Measurements from ENCODE around the gene AIP.
A peak's percentile ranks its signal among the peaks of the same experiment; 100 is the strongest.
"Not testable (repeated sequence)": the region's sequence is repeated elsewhere in the genome, so short reads cannot be mapped to it uniquely, and the experiment has no call there.

The AIP gene

DNA sequence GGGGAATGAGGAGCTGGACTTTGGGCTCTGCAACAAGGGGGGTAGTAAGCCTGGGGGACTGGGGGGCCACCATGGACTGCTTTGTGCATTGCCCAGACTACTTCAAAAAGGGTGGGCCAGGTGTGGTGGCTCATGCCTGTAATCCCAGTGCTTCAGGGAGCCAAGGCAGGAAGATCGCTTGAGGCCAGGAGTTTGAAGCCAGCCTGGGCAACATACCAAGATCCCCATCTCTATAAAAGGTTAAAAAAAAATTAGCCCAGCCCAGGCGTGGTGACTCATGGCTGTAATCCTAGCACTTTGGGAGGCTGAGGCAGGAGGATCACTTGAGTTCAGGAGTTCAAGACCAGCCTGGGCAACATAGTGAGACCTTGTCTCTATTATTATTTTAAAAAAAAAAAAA, 17.3 kb upstream of the AIP start:
- not testable (repeated sequence) for H3K36me3 ChIP-seq (ENCODE audit: control insufficient read depth, insufficient read depth, low read length); H3K4me1 ChIP-seq (ENCODE audit: control insufficient read depth, insufficient read depth, low read length); H3K27me3 ChIP-seq (ENCODE audit: control insufficient read depth, insufficient read depth, low read length); H3K9ac ChIP-seq (ENCODE audit: low read depth, low read length); H3K9me3 ChIP-seq (ENCODE audit: control insufficient read depth, insufficient read depth, low read length)
- peak overlapping the region; percentile 85 for H3K4me3 ChIP-seq (ENCODE audit: low read depth, low read length)

DNA sequence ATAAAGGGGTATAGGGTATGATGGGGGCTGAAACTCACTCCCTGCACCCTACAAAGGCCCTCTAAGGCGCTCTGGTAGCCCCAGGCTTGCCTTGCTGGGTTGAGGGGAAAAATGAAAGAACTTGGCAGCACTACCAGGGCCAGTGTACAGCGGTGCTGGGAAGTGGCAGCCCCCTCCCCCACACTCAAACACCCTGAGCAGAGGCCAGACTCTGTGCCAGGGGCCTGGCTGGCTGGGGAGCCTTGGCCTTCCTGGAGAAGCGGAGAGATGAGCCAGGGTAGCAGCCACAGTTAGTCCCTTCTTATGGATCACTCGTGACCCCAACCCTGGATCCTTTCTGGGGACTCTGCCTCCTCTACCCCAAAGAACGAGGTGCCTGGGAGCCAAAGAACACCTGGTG, 16.5 kb upstream of the AIP start:
- Histone ChIP-seq H3K27me3 (ENCODE audit: control insufficient read depth, insufficient read depth, low read length) (no peaks in the 10 kb centered on the region), H3K4me1 (ENCODE audit: control insufficient read depth, insufficient read depth, low read length) (no peaks in the 10 kb centered on the region), H3K4me3 (ENCODE audit: low read depth, low read length) (no peak overlapping the region), H3K36me3 (ENCODE audit: control insufficient read depth, insufficient read depth, low read length) (no peaks in the 10 kb centered on the region), H3K9ac (ENCODE audit: low read depth, low read length) (no peak overlapping the region), H3K9me3 (ENCODE audit: control insufficient read depth, insufficient read depth, low read length) (no peaks in the 10 kb centered on the region)

DNA sequence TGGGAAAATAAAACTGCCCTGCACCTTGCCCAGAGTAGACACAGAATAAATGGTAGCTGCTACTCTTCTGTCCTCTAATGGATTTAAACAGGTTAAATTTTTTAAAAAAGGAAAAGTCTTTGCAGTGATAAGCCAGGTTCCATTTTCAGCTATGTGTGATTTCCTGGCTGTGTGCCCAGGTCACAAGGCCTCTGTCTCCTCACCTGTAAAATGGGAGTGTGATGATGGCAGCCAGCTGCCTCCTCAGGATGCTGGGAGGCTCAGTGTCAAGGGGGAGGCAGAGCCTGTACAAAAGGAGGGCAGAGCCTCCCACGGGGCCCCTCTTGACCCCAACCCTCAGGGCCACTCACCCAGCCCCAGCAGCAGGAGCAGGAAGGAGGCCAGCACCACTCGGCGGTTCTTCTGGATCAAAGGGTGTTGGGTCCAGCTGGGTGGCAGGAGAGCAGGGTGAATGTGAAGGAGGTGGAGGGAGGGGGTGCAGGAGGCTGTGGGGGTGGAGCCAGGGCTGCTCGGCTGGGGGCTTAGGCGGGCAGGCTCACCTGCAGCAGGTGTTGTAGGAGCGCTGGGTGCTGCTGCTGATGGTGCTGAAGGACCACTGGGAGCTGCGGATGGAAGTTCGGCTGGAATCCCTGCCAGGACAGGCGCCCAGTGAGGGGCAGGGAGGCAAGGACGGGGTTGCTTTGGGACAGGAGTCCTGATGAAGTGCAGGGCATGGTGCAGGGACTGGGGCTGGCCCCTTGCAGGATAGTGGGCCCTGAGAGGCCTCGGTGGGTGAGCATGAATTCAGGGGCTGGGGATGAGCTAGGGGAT, 15.7 kb upstream of the AIP start:
- no peak overlapping the region for H3K4me3 ChIP-seq (ENCODE audit: low read depth, low read length)
- no peaks in the 10 kb centered on the region for H3K27me3 ChIP-seq (ENCODE audit: control insufficient read depth, insufficient read depth, low read length)
- H3K9me3 ChIP-seq (ENCODE audit: control insufficient read depth, insufficient read depth, low read length): no peaks in the 10 kb centered on the region
- no peaks in the 10 kb centered on the region for H3K36me3 ChIP-seq (ENCODE audit: control insufficient read depth, insufficient read depth, low read length)
- H3K4me1 ChIP-seq (ENCODE audit: control insufficient read depth, insufficient read depth, low read length): no peaks in the 10 kb centered on the region
- no peak overlapping the region for H3K9ac ChIP-seq (ENCODE audit: low read depth, low read length)

DNA sequence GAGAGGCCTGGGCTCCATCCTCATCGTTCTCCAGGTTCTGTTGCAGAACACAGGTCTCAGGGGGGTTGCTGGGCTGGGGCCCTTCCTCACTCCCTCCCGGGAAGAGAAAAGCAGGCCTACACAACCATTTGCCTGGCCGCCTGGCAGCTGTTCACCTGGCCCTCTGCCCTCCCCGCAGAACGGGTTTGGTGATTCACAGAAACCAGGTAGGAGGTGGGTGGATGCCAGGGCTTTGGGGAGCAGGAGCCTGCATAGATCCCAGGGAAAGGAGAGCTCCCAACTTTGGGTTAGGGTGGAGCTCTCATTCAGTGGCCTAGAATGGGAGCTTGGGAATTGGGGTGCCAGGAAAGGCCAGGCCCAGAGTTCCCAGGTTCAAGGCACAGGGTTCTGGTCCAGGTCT, 14.8 kb upstream of the AIP start:
- no peaks in the 10 kb centered on the region for H3K36me3 ChIP-seq (ENCODE audit: control insufficient read depth, insufficient read depth, low read length)
- H3K4me1 ChIP-seq (ENCODE audit: control insufficient read depth, insufficient read depth, low read length): no peaks in the 10 kb centered on the region
- no peak overlapping the region for H3K9ac ChIP-seq (ENCODE audit: low read depth, low read length)
- H3K27me3 ChIP-seq (ENCODE audit: control insufficient read depth, insufficient read depth, low read length): no peaks in the 10 kb centered on the region
- H3K4me3 ChIP-seq (ENCODE audit: low read depth, low read length): peak overlapping the region; percentile 67
- no peaks in the 10 kb centered on the region for H3K9me3 ChIP-seq (ENCODE audit: control insufficient read depth, insufficient read depth, low read length)

DNA sequence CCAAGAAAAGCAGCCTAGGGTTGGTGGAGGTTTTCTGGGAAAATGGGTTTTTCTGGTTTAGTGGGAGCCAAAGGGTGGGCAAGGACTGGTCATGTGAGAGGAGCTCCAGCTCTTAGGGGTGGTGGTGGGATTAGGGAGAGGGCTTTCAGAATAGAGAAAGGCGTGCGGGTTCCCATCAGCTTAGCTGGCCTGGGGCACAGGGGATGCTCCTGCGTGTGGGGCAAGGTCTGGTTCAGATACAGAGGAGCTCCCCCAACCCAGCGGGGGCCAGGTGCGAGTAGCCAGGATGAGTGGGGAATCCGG, 14.4 kb upstream of the AIP start:
- H3K4me3 ChIP-seq (ENCODE audit: low read depth, low read length): peak overlapping the region; percentile 67
- H3K9me3 ChIP-seq (ENCODE audit: control insufficient read depth, insufficient read depth, low read length): no peaks in the 10 kb centered on the region
- no peaks in the 10 kb centered on the region for H3K4me1 ChIP-seq (ENCODE audit: control insufficient read depth, insufficient read depth, low read length)
- no peaks in the 10 kb centered on the region for H3K27me3 ChIP-seq (ENCODE audit: control insufficient read depth, insufficient read depth, low read length)
- no peak overlapping the region for H3K9ac ChIP-seq (ENCODE audit: low read depth, low read length)
- H3K36me3 ChIP-seq (ENCODE audit: control insufficient read depth, insufficient read depth, low read length): no peaks in the 10 kb centered on the region

DNA sequence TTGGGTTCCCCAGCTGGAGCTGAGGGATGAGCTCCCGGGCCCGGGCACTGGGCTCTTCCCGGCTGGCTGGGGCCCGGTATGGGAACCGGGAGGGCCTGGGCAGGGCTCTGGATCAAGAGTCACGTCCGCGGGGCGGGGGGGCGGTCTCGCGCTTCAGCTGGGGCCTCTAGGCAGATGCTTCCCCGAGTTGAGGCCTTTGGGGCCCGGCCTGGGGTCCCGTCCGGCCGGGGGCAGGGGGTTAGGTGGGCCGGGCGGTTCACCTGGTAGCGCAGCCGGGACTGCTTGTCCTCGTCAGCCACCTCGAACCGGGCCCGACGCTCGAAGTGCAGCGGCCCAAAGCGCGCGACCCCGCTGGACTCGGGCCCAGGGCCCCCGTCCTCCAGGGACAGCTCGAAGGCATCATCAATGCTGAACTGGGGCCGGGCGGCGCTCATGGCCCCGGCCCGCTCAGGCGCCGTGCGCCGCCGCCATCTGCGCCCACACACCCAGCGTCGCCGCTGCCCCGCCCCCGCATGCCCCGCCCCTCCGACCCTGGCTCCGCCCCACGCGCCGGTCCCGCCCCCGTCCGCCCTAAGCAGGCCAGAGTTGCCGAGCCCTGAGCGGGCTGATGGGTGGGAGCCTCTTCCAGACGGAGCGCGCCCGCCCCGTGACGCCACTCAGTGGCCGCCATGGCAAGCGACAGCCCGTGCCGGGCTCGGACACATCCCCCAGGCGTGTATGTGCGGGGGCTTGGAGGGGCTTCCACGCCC, 13.9 kb upstream of the AIP start, which contains the start of gene TMEM134:
Gene TMEM134 (minus strand): TSS at position 493 of the 749 bp plus-strand sequence. CDS start 59 bp downstream, at position 434.
- Histone ChIP-seq H3K36me3 (ENCODE audit: control insufficient read depth, insufficient read depth, low read length) (no peaks in the 10 kb centered on the region), H3K9ac (ENCODE audit: low read depth, low read length) (peak within 1 kb of the TSS; percentile 51)

DNA sequence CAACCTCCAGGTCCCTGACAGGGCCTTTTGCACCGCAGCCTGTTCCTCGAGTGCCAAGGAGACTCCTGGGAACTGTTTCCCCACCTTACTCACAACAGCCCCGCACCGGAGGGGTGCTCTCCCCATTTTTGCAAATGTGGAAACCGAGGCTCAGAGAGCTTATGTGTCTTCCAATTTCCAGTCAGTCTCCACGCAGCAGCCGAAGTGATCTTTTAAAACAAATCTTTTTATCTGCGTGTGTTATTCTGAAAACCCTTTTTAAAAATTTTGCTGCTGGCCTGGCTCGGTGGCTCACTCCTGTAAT, 13.4 kb upstream of the AIP start:
- peak overlapping the region; percentile 51 for H3K9ac ChIP-seq (ENCODE audit: low read depth, low read length)
- no peaks in the 10 kb centered on the region for H3K4me1 ChIP-seq (ENCODE audit: control insufficient read depth, insufficient read depth, low read length)

More for the DNA sequence above, 13.9 kb upstream of the AIP start, which contains the start of gene TMEM134:
- Histone ChIP-seq H3K4me1 (ENCODE audit: control insufficient read depth, insufficient read depth, low read length) (no peaks in the 10 kb centered on the region), H3K9me3 (ENCODE audit: control insufficient read depth, insufficient read depth, low read length) (no peaks in the 10 kb centered on the region), H3K27me3 (ENCODE audit: control insufficient read depth, insufficient read depth, low read length) (no peaks in the 10 kb centered on the region), H3K4me3 (ENCODE audit: low read depth, low read length) (peak within 1 kb of the TSS; percentile 83)

DNA sequence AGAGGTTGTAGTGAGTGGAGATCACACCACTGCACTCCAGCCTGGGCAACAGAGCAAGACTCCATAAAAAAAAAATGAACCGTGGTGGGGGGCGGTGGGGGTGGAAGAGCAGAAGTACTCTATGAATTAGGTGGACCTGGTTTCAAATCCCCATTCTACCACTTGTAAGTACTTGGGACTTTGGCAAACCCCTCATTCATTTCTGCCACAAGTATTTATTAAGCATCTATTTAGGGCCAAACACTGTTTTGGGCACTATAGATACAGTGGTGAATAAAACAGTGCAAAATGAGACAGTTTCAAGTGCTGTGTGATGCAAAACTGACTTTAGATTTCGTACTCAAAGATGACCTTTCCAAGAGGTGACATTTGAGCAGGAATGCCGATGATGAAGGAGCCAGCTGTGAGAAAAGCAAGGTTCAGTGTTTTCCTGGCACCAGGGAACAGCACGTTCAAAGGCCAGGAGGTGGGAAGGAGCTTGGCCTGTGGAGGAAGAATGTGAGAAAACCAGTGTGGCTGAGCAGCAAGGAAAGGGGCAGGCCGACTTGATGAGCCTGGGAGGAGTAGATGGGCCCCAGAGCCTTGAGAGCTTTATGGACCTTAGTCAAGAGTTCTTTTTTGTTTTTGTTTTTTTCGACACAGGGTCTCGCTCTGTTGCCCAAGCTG, 12.4 kb upstream of the AIP start:
- no peaks in the 10 kb centered on the region for H3K4me1 ChIP-seq (ENCODE audit: control insufficient read depth, insufficient read depth, low read length)
- H3K4me3 ChIP-seq (ENCODE audit: low read depth, low read length): no peak overlapping the region
- H3K9me3 ChIP-seq (ENCODE audit: control insufficient read depth, insufficient read depth, low read length): no peaks in the 10 kb centered on the region
- H3K9ac ChIP-seq (ENCODE audit: low read depth, low read length): no peak overlapping the region
- H3K27me3 ChIP-seq (ENCODE audit: control insufficient read depth, insufficient read depth, low read length): no peaks in the 10 kb centered on the region
- H3K36me3 ChIP-seq (ENCODE audit: control insufficient read depth, insufficient read depth, low read length): no peaks in the 10 kb centered on the region

More for the DNA sequence above, 13.4 kb upstream of the AIP start:
- H3K4me3 ChIP-seq (ENCODE audit: low read depth, low read length): peak overlapping the region; percentile 83
- H3K27me3 ChIP-seq (ENCODE audit: control insufficient read depth, insufficient read depth, low read length): no peaks in the 10 kb centered on the region
- no peaks in the 10 kb centered on the region for H3K36me3 ChIP-seq (ENCODE audit: control insufficient read depth, insufficient read depth, low read length)
- H3K9me3 ChIP-seq (ENCODE audit: control insufficient read depth, insufficient read depth, low read length): no peaks in the 10 kb centered on the region

DNA sequence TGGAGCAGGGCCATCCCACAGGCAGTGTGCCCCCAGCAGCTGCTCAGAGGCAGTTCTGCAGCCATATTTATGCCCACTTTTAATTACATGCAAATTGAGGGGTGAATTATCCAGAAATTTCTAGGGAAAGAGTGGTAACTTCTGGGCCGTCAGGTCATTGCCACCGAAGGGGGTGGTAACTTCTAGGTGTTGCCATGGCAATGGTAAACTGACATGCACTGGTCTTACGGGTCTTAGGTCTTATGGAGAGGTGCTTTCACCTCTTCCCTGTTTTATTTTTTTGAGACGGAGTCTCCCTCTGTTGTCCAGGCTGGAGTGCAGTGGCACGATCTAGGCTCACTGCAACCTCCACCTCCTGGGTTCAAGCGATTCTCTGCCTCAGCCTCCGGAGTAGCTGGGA, 9.9 kb upstream of the AIP start:
- H3K9ac ChIP-seq (ENCODE audit: low read depth, low read length): no peak overlapping the region

DNA sequence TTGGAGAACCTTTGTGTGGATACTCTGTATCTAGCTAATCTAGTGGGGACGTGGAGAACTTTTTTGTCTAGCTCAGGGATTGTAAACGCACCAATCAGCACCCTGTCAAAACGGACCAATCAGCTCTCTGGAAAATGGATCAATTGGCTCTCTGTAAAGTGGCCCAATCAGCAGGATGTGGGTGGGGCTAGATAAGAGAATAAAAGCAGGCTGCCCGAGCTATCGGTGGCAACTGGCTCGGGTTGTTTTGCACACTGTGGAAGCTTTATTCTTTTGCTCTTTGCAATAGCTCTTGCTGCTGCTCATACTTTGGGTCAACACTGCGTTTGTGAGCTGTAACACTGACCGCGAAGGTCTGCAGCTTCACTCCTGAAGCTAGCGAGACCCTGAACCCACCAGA, 6.1 kb upstream of the AIP start:
- H3K36me3 ChIP-seq (ENCODE audit: control insufficient read depth, insufficient read depth, low read length); H3K4me1 ChIP-seq (ENCODE audit: control insufficient read depth, insufficient read depth, low read length); H3K9ac ChIP-seq (ENCODE audit: low read depth, low read length); H3K4me3 ChIP-seq (ENCODE audit: low read depth, low read length); H3K9me3 ChIP-seq (ENCODE audit: control insufficient read depth, insufficient read depth, low read length); H3K27me3 ChIP-seq (ENCODE audit: control insufficient read depth, insufficient read depth, low read length): not testable (repeated sequence)

More for the DNA sequence above, 9.9 kb upstream of the AIP start:
- Histone ChIP-seq H3K36me3 (ENCODE audit: control insufficient read depth, insufficient read depth, low read length) (no peaks in the 10 kb centered on the region), H3K27me3 (ENCODE audit: control insufficient read depth, insufficient read depth, low read length) (no peaks in the 10 kb centered on the region), H3K4me3 (ENCODE audit: low read depth, low read length) (no peak overlapping the region), H3K4me1 (ENCODE audit: control insufficient read depth, insufficient read depth, low read length) (no peaks in the 10 kb centered on the region), H3K9me3 (ENCODE audit: control insufficient read depth, insufficient read depth, low read length) (no peaks in the 10 kb centered on the region)

DNA sequence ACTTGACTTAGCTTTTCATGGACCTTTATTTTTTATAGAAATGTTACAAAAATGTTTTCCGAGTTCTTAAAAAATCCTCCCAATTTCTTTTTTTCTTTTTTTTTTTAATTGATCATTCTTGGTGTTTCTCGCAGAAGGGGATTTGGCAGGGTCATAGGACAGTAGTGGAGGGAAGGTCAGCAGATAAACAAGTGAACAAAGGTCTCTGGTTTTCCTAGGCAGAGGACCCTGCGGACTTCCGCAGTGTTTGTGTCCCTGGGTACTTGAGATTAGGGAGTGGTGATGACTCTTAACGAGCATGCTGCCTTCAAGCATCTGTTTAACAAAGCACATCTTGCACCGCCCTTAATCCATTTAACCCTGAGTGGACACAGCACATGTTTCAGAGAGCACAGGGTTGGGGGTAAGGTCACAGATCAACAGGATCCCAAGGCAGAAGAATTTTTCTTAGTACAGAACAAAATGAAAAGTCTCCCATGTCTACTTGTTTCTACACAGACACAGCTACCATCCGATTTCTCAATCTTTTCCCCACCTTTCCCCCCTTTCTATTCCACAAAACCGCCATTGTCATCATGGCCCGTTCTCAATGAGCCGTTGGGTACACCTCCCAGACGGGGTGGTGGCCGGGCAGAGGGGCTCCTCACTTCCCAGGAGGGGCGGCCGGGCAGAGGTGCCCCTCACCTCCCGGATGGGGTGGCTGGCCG, 5.3 kb upstream of the AIP start:
- not testable (repeated sequence) for H3K9ac ChIP-seq (ENCODE audit: low read depth, low read length); H3K4me1 ChIP-seq (ENCODE audit: control insufficient read depth, insufficient read depth, low read length); H3K36me3 ChIP-seq (ENCODE audit: control insufficient read depth, insufficient read depth, low read length); H3K4me3 ChIP-seq (ENCODE audit: low read depth, low read length); H3K9me3 ChIP-seq (ENCODE audit: control insufficient read depth, insufficient read depth, low read length); H3K27me3 ChIP-seq (ENCODE audit: control insufficient read depth, insufficient read depth, low read length)

Data from iPS-15b (cell line).